ENCODE results near the gene BABAM2.

BABAM2 gene

DNA sequence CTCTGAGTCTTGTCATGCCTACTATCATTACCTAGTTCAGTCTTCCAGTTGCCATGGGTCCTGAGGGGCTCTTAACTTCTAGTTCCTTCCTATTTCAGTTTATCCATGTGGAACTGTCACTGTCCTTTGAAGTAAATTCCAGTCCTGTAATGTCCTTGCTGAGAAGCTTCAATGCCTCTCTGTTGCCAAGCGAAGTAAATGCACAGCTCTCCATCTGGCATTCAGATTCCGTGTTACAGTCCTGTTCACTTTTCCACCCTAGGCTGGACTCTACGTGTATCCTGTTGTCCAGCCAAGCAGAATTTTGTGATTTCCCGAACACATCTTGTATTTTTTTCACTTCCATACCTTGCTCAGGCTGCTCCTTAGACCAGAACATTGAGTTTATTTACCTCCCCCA lies 245.3 kb downstream of the BABAM2 start:
- Histone ChIP-seq H3K4me1 (ENCODE audit: control extremely low read depth in 1 of 4, control insufficient read depth in 4 of 4, insufficient read depth in 4 of 4, low read length in 3 of 4) (peaks cover 0 to 16% (median 6%) of the 10 kb centered on the region in 4 experiments), H3K4me3 (ENCODE audit: control insufficient read depth in 1 of 7, extremely low read depth in 1 of 7, insufficient read depth in 4 of 7, low read depth in 2 of 7, low read length in 6 of 7) (no peak overlapping the region), H3K9me3 (ENCODE audit: control extremely low read depth in 1 of 5, control insufficient read depth in 4 of 5, insufficient read depth in 2 of 5, low read depth in 1 of 5, low read length in 4 of 5) (no peaks in the 10 kb centered on the region), H3K36me3 (ENCODE audit: control insufficient read depth in 4 of 4, insufficient read depth in 4 of 4, low read length in 3 of 4) (peaks cover 0 to 2% (median under 1%) of the 10 kb centered on the region in 4 experiments), H3K27me3 (replicated peaks in 2 of 5; ENCODE audit: control insufficient read depth in 4 of 5, insufficient read depth in 5 of 5, low read length in 4 of 5) (no peaks in the 10 kb centered on the region), H3K27ac (ENCODE audit: insufficient read depth in 1 of 2, low read depth in 1 of 2, low read length in 2 of 2, poor library complexity in 1 of 2, severe bottlenecking in 2 of 2) (no peak overlapping the region)
- WGBS (ENCODE audit: insufficient coverage): 85% methylated on average over 4 of the region's 4 CpGs
- POLR2A ChIA-PET: no interaction called here
- CTCF ChIA-PET: no interaction called here
- DNase-seq: no peak

DNA sequence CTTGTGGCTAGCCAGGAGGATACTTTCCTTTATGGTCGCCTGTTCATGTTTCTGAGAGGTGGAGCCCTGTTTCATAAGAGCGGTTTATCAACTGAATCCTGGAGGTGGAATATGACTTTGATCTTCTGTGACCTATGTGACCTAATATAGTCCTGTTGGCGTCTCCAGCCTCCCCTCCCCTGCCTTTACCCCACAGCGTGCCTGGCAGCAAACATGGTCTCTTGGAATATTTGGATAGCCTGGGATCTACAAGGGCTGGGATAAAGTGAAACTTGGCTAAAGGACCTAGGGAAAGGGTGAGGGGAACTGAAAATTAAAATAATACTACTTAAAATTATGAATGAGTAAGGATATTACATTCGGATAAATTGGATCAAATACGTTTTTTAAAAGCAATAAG lies 246.0 kb downstream of the BABAM2 start:
- POLR2A ChIA-PET: no interaction called here
- no peak overlapping the region for H3K4me3 ChIP-seq (ENCODE audit: control insufficient read depth in 1 of 7, extremely low read depth in 1 of 7, insufficient read depth in 4 of 7, low read depth in 2 of 7, low read length in 6 of 7)
- no peaks in the 10 kb centered on the region for H3K27me3 ChIP-seq (replicated peaks in 2 of 5; ENCODE audit: control insufficient read depth in 4 of 5, insufficient read depth in 5 of 5, low read length in 4 of 5)
- peaks cover 0 to 16% (median 6%) of the 10 kb centered on the region in 4 experiments for H3K4me1 ChIP-seq (ENCODE audit: control extremely low read depth in 1 of 4, control insufficient read depth in 4 of 4, insufficient read depth in 4 of 4, low read length in 3 of 4)
- DNase-seq: no peak
- WGBS (ENCODE audit: insufficient coverage): 100% methylated on average over 2 of the region's 6 CpGs
- CTCF ChIA-PET: no interaction called here
- H3K36me3 ChIP-seq (ENCODE audit: control insufficient read depth in 4 of 4, insufficient read depth in 4 of 4, low read length in 3 of 4): peaks cover 0 to 2% (median under 1%) of the 10 kb centered on the region in 4 experiments
- H3K27ac ChIP-seq (ENCODE audit: insufficient read depth in 1 of 2, low read depth in 1 of 2, low read length in 2 of 2, poor library complexity in 1 of 2, severe bottlenecking in 2 of 2): no peak overlapping the region
- H3K9me3 ChIP-seq (ENCODE audit: control extremely low read depth in 1 of 5, control insufficient read depth in 4 of 5, insufficient read depth in 2 of 5, low read depth in 1 of 5, low read length in 4 of 5): no peaks in the 10 kb centered on the region

DNA sequence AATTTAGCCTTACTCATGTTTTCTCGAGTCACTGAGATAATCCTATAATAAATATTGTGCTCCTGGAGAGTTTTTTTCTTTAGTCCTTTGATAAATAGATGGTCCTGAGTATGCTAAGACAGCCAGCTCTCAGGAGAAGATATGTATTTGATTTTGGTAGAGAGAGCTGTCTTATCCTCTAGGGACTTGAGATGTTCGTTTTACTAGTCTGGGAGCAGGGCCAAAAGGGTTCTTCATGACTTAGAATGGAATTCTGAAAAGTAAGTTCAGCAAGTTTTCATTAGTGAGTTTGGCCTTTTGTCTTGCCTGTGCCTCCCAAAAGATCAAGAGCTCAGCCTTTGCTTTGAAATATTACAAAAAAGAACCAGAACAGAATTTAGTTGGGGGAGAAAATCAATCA lies 246.7 kb downstream of the BABAM2 start:
- 63% methylated on average over 1 of the region's 2 CpGs for WGBS (ENCODE audit: insufficient coverage)
- Histone ChIP-seq H3K27me3 (replicated peaks in 2 of 5; ENCODE audit: control insufficient read depth in 4 of 5, insufficient read depth in 5 of 5, low read length in 4 of 5) (no peaks in the 10 kb centered on the region), H3K4me1 (ENCODE audit: control extremely low read depth in 1 of 4, control insufficient read depth in 4 of 4, insufficient read depth in 4 of 4, low read length in 3 of 4) (peaks cover 0 to 16% (median 6%) of the 10 kb centered on the region in 4 experiments), H3K27ac (ENCODE audit: insufficient read depth in 1 of 2, low read depth in 1 of 2, low read length in 2 of 2, poor library complexity in 1 of 2, severe bottlenecking in 2 of 2) (no peak overlapping the region), H3K9me3 (ENCODE audit: control extremely low read depth in 1 of 5, control insufficient read depth in 4 of 5, insufficient read depth in 2 of 5, low read depth in 1 of 5, low read length in 4 of 5) (no peaks in the 10 kb centered on the region), H3K4me3 (ENCODE audit: control insufficient read depth in 1 of 7, extremely low read depth in 1 of 7, insufficient read depth in 4 of 7, low read depth in 2 of 7, low read length in 6 of 7) (no peak overlapping the region), H3K36me3 (ENCODE audit: control insufficient read depth in 4 of 4, insufficient read depth in 4 of 4, low read length in 3 of 4) (peaks cover 0 to 2% (median under 1%) of the 10 kb centered on the region in 4 experiments)
- CTCF ChIA-PET: no interaction called here
- POLR2A ChIA-PET: no interaction called here
- DNase-seq: no peak

DNA sequence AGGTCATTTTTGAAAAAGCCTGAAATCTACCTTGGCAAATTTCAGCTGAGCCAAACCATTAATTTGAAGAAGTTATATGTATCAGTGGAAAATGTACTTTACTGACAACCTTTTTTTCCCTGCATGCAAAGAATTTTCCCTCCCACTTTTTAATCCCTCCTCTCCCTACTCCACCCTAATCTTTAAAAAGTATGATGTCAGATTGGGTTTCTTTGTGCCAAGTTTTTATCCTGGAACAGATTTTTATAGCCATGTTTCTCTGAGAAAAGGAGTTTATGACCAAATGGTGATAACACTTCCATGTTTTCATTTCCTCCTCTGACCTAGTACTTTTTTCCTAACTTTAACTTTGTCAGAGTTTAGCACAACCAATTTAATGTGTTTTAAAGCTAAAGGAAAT lies 251.9 kb downstream of the BABAM2 start:
- Histone ChIP-seq H3K27ac (ENCODE audit: insufficient read depth in 1 of 2, low read depth in 1 of 2, low read length in 2 of 2, poor library complexity in 1 of 2, severe bottlenecking in 2 of 2) (no peak overlapping the region), H3K4me1 (ENCODE audit: control extremely low read depth in 1 of 4, control insufficient read depth in 4 of 4, insufficient read depth in 4 of 4, low read length in 3 of 4) (no peaks in the 10 kb centered on the region), H3K9me3 (ENCODE audit: control extremely low read depth in 1 of 5, control insufficient read depth in 4 of 5, insufficient read depth in 2 of 5, low read depth in 1 of 5, low read length in 4 of 5) (peaks cover 0 to 4% (median 0%) of the 10 kb centered on the region in 5 experiments), H3K36me3 (ENCODE audit: control insufficient read depth in 4 of 4, insufficient read depth in 4 of 4, low read length in 3 of 4) (peaks cover 0 to 8% (median under 1%) of the 10 kb centered on the region in 4 experiments), H3K4me3 (ENCODE audit: control insufficient read depth in 1 of 7, extremely low read depth in 1 of 7, insufficient read depth in 4 of 7, low read depth in 2 of 7, low read length in 6 of 7) (no peak overlapping the region), H3K27me3 (replicated peaks in 2 of 5; ENCODE audit: control insufficient read depth in 4 of 5, insufficient read depth in 5 of 5, low read length in 4 of 5) (no peaks in the 10 kb centered on the region)
- POLR2A ChIA-PET: no interaction called here
- no peak for DNase-seq
- CTCF ChIA-PET: no interaction called here

DNA sequence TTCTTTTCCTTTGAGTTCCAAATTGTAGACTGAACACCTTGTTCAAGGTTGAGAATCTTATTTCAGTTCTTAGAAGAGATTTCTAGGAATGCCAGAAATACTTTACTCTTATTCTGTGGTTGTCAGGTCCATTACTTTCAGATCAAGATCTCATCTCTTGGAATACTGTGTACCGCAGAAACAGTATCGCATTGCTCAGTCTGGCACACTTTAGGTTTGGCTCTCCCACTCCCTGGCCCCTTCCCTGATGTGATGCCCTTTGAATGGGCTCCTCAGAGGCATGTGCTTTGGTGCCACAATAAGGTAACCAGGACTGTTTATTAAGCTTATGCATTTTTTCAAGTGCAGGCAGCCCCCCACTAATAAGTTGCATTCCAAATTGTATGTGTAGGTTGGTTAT lies 257.5 kb downstream of the BABAM2 start:
- H3K9me3 ChIP-seq (ENCODE audit: control extremely low read depth in 1 of 5, control insufficient read depth in 4 of 5, insufficient read depth in 2 of 5, low read depth in 1 of 5, low read length in 4 of 5): peaks cover 0 to 10% (median 2%) of the 10 kb centered on the region in 5 experiments
- no peak overlapping the region for H3K4me3 ChIP-seq (ENCODE audit: control insufficient read depth in 1 of 7, extremely low read depth in 1 of 7, insufficient read depth in 4 of 7, low read depth in 2 of 7, low read length in 6 of 7)
- no peaks in the 10 kb centered on the region for H3K4me1 ChIP-seq (ENCODE audit: control extremely low read depth in 1 of 4, control insufficient read depth in 4 of 4, insufficient read depth in 4 of 4, low read length in 3 of 4)
- peaks cover 0 to 10% (median 3%) of the 10 kb centered on the region in 4 experiments for H3K36me3 ChIP-seq (ENCODE audit: control insufficient read depth in 4 of 4, insufficient read depth in 4 of 4, low read length in 3 of 4)
- CTCF ChIA-PET: interaction anchor here (0.9 kb wide), 1 partner anchor 9 kb away, joined by 3 read pairs; no protein-coding TSS in a partner anchor
- POLR2A ChIA-PET: no interaction called here
- 95% methylated on average over 2 of the region's 2 CpGs for WGBS (ENCODE audit: insufficient coverage)
- H3K27ac ChIP-seq (ENCODE audit: insufficient read depth in 1 of 2, low read depth in 1 of 2, low read length in 2 of 2, poor library complexity in 1 of 2, severe bottlenecking in 2 of 2): no peak overlapping the region
- no peaks in the 10 kb centered on the region for H3K27me3 ChIP-seq (replicated peaks in 2 of 5; ENCODE audit: control insufficient read depth in 4 of 5, insufficient read depth in 5 of 5, low read length in 4 of 5)
- no peak for DNase-seq

DNA sequence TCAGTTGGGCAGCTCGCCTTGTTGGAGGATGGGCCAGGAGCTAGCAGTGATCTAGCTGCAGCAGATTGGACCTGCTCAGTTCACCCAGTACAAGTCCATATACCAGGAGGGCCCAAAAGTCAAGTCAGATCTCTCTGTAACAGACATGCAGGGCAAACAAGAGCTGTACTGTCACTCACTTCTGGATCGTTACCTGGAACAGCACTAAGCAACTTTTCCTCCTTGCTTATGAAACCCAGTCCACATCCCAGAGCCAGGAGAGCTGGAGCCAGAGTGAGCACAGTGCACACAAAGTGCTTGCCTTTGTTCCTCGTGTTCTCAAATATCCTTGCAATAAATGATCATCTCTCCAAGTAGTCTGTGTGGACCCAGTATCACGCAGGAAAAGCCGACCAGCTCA lies 258.0 kb downstream of the BABAM2 start:
- H3K4me1 ChIP-seq (ENCODE audit: control extremely low read depth in 1 of 4, control insufficient read depth in 4 of 4, insufficient read depth in 4 of 4, low read length in 3 of 4): no peaks in the 10 kb centered on the region
- DNase-seq: no peak
- no peaks in the 10 kb centered on the region for H3K27me3 ChIP-seq (replicated peaks in 2 of 5; ENCODE audit: control insufficient read depth in 4 of 5, insufficient read depth in 5 of 5, low read length in 4 of 5)
- peaks cover under 1 to 10% (median 4%) of the 10 kb centered on the region in 4 experiments for H3K36me3 ChIP-seq (ENCODE audit: control insufficient read depth in 4 of 4, insufficient read depth in 4 of 4, low read length in 3 of 4)
- no peak overlapping the region for H3K4me3 ChIP-seq (ENCODE audit: control insufficient read depth in 1 of 7, extremely low read depth in 1 of 7, insufficient read depth in 4 of 7, low read depth in 2 of 7, low read length in 6 of 7)
- peaks cover 0 to 10% (median 2%) of the 10 kb centered on the region in 5 experiments for H3K9me3 ChIP-seq (ENCODE audit: control extremely low read depth in 1 of 5, control insufficient read depth in 4 of 5, insufficient read depth in 2 of 5, low read depth in 1 of 5, low read length in 4 of 5)
- CTCF ChIA-PET: interaction anchor here (0.9 kb wide), 1 partner anchor 10 kb away, joined by 3 read pairs; no protein-coding TSS in a partner anchor
- POLR2A ChIA-PET: no interaction called here
- 95% methylated on average over 2 of the region's 5 CpGs for whole genome bisulfite sequencing (ENCODE audit: insufficient coverage)
- no peak overlapping the region for H3K27ac ChIP-seq (ENCODE audit: insufficient read depth in 1 of 2, low read depth in 1 of 2, low read length in 2 of 2, poor library complexity in 1 of 2, severe bottlenecking in 2 of 2)

DNA sequence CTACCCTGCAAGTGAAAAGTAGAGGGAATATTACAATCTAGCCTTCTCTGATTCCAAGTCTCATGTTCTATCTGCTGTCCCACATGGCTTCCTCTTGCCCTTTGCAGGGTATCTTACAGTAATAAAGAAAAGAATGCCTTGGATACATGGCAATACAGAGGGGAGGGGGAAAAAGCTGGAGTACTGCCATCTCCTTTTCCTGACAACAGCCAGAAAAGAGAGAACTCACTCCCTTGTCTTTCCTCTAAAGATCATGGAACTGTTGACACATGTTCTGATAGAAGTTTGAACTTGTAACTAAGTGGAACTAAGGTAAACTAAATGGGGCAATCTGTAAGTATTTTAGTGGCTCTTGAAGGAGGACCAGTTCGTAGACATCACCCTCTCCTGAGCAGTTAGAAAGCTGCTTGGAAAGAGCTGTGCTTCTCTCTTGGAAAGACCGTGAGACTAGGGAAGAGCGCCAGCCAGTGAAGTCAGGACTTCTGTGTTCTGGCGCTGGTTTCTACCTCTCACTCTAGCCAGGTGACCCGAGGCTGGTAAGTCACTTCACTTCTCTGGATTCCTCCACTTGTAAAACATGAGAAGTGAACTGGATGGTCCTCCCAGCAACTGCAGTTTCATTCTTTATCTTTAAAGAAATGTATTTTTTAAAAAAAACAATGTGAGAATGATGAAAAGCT lies 259.8 kb downstream of the BABAM2 start:
- H3K4me1 ChIP-seq (ENCODE audit: control extremely low read depth in 1 of 4, control insufficient read depth in 4 of 4, insufficient read depth in 4 of 4, low read length in 3 of 4): peaks cover 0 to 2% (median 0%) of the 10 kb centered on the region in 4 experiments
- POLR2A ChIA-PET: no interaction called here
- 100% methylated on average over 5 of the region's 5 CpGs for WGBS (ENCODE audit: insufficient coverage)

More for the DNA sequence above, 259.8 kb downstream of the BABAM2 start:
- Histone ChIP-seq H3K9me3 (ENCODE audit: control extremely low read depth in 1 of 5, control insufficient read depth in 4 of 5, insufficient read depth in 2 of 5, low read depth in 1 of 5, low read length in 4 of 5) (peaks cover 0 to 13% (median 2%) of the 10 kb centered on the region in 5 experiments), H3K27ac (ENCODE audit: insufficient read depth in 1 of 2, low read depth in 1 of 2, low read length in 2 of 2, poor library complexity in 1 of 2, severe bottlenecking in 2 of 2) (no peak overlapping the region), H3K36me3 (ENCODE audit: control insufficient read depth in 4 of 4, insufficient read depth in 4 of 4, low read length in 3 of 4) (peaks cover 2 to 6% (median 3%) of the 10 kb centered on the region in 4 experiments), H3K4me3 (ENCODE audit: control insufficient read depth in 1 of 7, extremely low read depth in 1 of 7, insufficient read depth in 4 of 7, low read depth in 2 of 7, low read length in 6 of 7) (no peak overlapping the region), H3K27me3 (replicated peaks in 2 of 5; ENCODE audit: control insufficient read depth in 4 of 5, insufficient read depth in 5 of 5, low read length in 4 of 5) (no peaks in the 10 kb centered on the region)
- DNase-seq: no peak
- CTCF ChIA-PET: interaction anchor here (0.8 to 1.7 kb wide), 2 partner anchors 10 to 49 kb away, joined by 3 to 6 read pairs; no protein-coding TSS in a partner anchor

Measured in common myeloid progenitor, CD34-positive (primary cell).